H1 (cell line): Measurements from ENCODE around the gene RREB1. TPM values are rescaled to one million over a fixed set of nuclear protein-coding genes. Genes with fewer than 3 reads are reported as not detected.

ENCODE experiments used
- CHD7 ChIP-seq: fragments of 300-600 bp; sonication (generic); IDR thresholded peaks from 2 replicates; pipeline ENCODE4 v1.7.1; 2012; ENCODE audit warnings: low read length, moderate library complexity, mild to moderate bottlenecking, inconsistent platforms; ENCODE audit not compliant: insufficient replicate concordance
- E2F6 ChIP-seq: IDR thresholded peaks from 2 replicates; pipeline ENCODE4 v1.6.1; 2012; ENCODE audit warnings: inconsistent platforms
- FOSL1 ChIP-seq: IDR thresholded peaks from 2 replicates; pipeline ENCODE4 v1.6.1; 2011; ENCODE audit warnings: mild to moderate bottlenecking, low read depth, low read length, moderate library complexity; ENCODE audit not compliant: insufficient read depth
- GABPA ChIP-seq: IDR thresholded peaks from 2 replicates; pipeline ENCODE4 v1.6.1; 2011; ENCODE audit warnings: mild to moderate bottlenecking, low read length, moderate library complexity, borderline replicate concordance; ENCODE audit not compliant: insufficient read depth
- JUN ChIP-seq: IDR thresholded peaks from 2 replicates; pipeline ENCODE4 v1.6.1; 2011; ENCODE audit warnings: low read depth, mild to moderate bottlenecking, improper control_type of control experiment, low read length
- NANOG ChIP-seq: IDR thresholded peaks from 2 replicates; pipeline ENCODE4 v1.6.1; 2011; ENCODE audit warnings: low read length, low read depth, mild to moderate bottlenecking, inconsistent platforms; ENCODE audit not compliant: insufficient read depth, poor library complexity, severe bottlenecking
- POLR2AphosphoS5 ChIP-seq: IDR thresholded peaks from 2 replicates; pipeline ENCODE4 v1.6.1; 2011; ENCODE audit warnings: low read depth, low read length
- TAF7 ChIP-seq: optimal IDR thresholded peaks from 2 replicates; pipeline ENCODE3; 2011; ENCODE audit warnings: low read depth, mild to moderate bottlenecking, inconsistent platforms, low read length, moderate library complexity, borderline replicate concordance
- polyA plus RNA-seq, 7 experiments: library from polyadenylated mRNA; depleted of rRNA in 3 of 7; stranded (reverse) in 5 of 7; unstranded in 2 of 7; fragments of >200 nt in 5 of 7; fragments of 200-250 nt in 2 of 7; gene quantifications; 1 replicate in 5 of 7; 2 replicates in 1 of 7; 4 replicates in 1 of 7; pipeline versions ENCODE4 v1.2.1 to v1.2.3, GENCODE V29; 2011 to 2013; ENCODE audit warnings: missing spikeins in 2 of 7, mixed read lengths in 2 of 7
- total RNA-seq: library from RNA; stranded (reverse); fragmentation: NEBNext Ultra II Directional; extraction: Animal tissue kit (Norgen Biotek cat#: 25700); gene quantifications from 2 replicates; pipeline ENCODE4 v1.2.1, GENCODE V29; 2021

Gene RREB1
- total and polyA plus RNA-seq, 2 of the 8 experiments (the other 6 are each of a cell fraction or from before 2014, with no cell fraction given) = 3.9 to 34.7 TPM

- TF ChIP-seq CHD7 = no peak
- TF ChIP-seq NANOG = no peak
- TF ChIP-seq E2F6 = no peak
- no peak for TF ChIP-seq POLR2AphosphoS5
- no peak for TF ChIP-seq FOSL1
- TF ChIP-seq GABPA = no peak
- TF ChIP-seq TAF7 = no peak
- TF ChIP-seq JUN = no peak
Observed at GRCh38 chr6:7238526-7238899, 130.8 kb downstream of the RREB1 start (continued).
